GM18868 (cell line): ENCODE measurements around the gene SPNS3.

ENCODE experiments used
- ATAC-seq: cut with Tn5 transposase; IDR thresholded peaks from one replicate; pipeline ENCODE4 v1.9.1; 2021; ENCODE audit warnings: mild to moderate bottlenecking, moderate library complexity; ENCODE audit not compliant: unreplicated experiment

Gene SPNS3

GRCh38 chr17:4465786-4466185 is 32.0 kb downstream of the SPNS3 start:
- no peak for ATAC-seq

- ATAC-seq: no peak
These were observed 33.5 kb downstream of the SPNS3 start for GRCh38 chr17:4467287-4467686.

GRCh38 chr17:4469552-4469951 is 35.8 kb downstream of the SPNS3 start:
- no peak for ATAC-seq

GRCh38 chr17:4472286-4472685 is 38.5 kb downstream of the SPNS3 start:
- ATAC-seq: no peak

- no peak for ATAC-seq
These were observed 40.4 kb downstream of the SPNS3 start for GRCh38 chr17:4474093-4474492.

GRCh38 chr17:4475001-4475400 is 41.3 kb downstream of the SPNS3 start:
- ATAC-seq: no peak

- ATAC-seq: no peak
These were observed 41.7 kb downstream of the SPNS3 start for GRCh38 chr17:4475463-4475862.

GRCh38 chr17:4476017-4476416 is 42.3 kb downstream of the SPNS3 start:
- ATAC-seq: no peak

GRCh38 chr17:4476511-4477070 is 42.9 kb downstream of the SPNS3 start:
- ATAC-seq: no peak

- no peak for ATAC-seq
These were observed 43.6 kb downstream of the SPNS3 start for GRCh38 chr17:4477255-4477791.

GRCh38 chr17:4478318-4478830 is 44.6 kb downstream of the SPNS3 start:
- ATAC-seq: no peak

GRCh38 chr17:4479340-4479981 is 45.7 kb downstream of the SPNS3 start:
- ATAC-seq: no peak

GRCh38 chr17:4479982-4480751 is 46.4 kb downstream of the SPNS3 start:
- ATAC-seq: no peak

GRCh38 chr17:4480929-4481898 is 47.5 kb downstream of the SPNS3 start:
- no peak for ATAC-seq

GRCh38 chr17:4482338-4483011 is 48.7 kb downstream of the SPNS3 start:
- no peak for ATAC-seq

- no peak for ATAC-seq
These were observed 49.5 kb downstream of the SPNS3 start for GRCh38 chr17:4483012-4483840.

- no peak for ATAC-seq
These were observed 52.2 kb downstream of the SPNS3 start for GRCh38 chr17:4485676-4486646.

GRCh38 chr17:4487296-4487695 is 53.6 kb downstream of the SPNS3 start:
- no peak for ATAC-seq
